ENCODE results near the gene BANF2.

BANF2 gene

GRCh38 chr20:17735959-17736621, 36.3 kb downstream of the BANF2 start:
- DNase-seq (ENCODE audit: low spot score): no peak

- no peak for DNase-seq (ENCODE audit: low spot score)
These were observed 38.4 kb downstream of the BANF2 start for GRCh38 chr20:17738154-17738553.

- no peak for DNase-seq (ENCODE audit: low spot score)
These were observed 41.5 kb downstream of the BANF2 start for GRCh38 chr20:17741220-17741619.

- DNase-seq (ENCODE audit: low spot score): no peak
These were observed 43.0 kb downstream of the BANF2 start for GRCh38 chr20:17742731-17743130.

GRCh38 chr20:17743677-17744076, 43.9 kb downstream of the BANF2 start:
- no peak for DNase-seq (ENCODE audit: low spot score)

- no peak for DNase-seq (ENCODE audit: low spot score)
These were observed 47.7 kb downstream of the BANF2 start for GRCh38 chr20:17747431-17747846.

GRCh38 chr20:17748279-17748678, 48.5 kb downstream of the BANF2 start:
- no peak for DNase-seq (ENCODE audit: low spot score)

GRCh38 chr20:17749626-17749977, 49.8 kb downstream of the BANF2 start:
- no peak for DNase-seq (ENCODE audit: low spot score)

GRCh38 chr20:17749978-17750721, 50.4 kb downstream of the BANF2 start:
- DNase-seq (ENCODE audit: low spot score): no peak

GRCh38 chr20:17750722-17751045, 50.9 kb downstream of the BANF2 start:
- no peak for DNase-seq (ENCODE audit: low spot score)

- DNase-seq (ENCODE audit: low spot score): no peak
These were observed 51.9 kb downstream of the BANF2 start for GRCh38 chr20:17751640-17752039.

- no peak for DNase-seq (ENCODE audit: low spot score)
These were observed 52.7 kb downstream of the BANF2 start for GRCh38 chr20:17752459-17752858.

- no peak for DNase-seq (ENCODE audit: low spot score)
These were observed 53.8 kb downstream of the BANF2 start for GRCh38 chr20:17753516-17753915.

- DNase-seq (ENCODE audit: low spot score): no peak
These were observed 56.8 kb downstream of the BANF2 start for GRCh38 chr20:17756529-17756928.

- DNase-seq (ENCODE audit: low spot score): no peak
These were observed 57.7 kb downstream of the BANF2 start for GRCh38 chr20:17757496-17757895.

- no peak for DNase-seq (ENCODE audit: low spot score)
These were observed 58.2 kb downstream of the BANF2 start for GRCh38 chr20:17758010-17758409.

GRCh38 chr20:17758512-17758911, 58.7 kb downstream of the BANF2 start:
- DNase-seq (ENCODE audit: low spot score): no peak

GRCh38 chr20:17759449-17759848, 59.7 kb downstream of the BANF2 start:
- no peak for DNase-seq (ENCODE audit: low spot score)

GRCh38 chr20:17761604-17762003, 61.8 kb downstream of the BANF2 start:
- DNase-seq (ENCODE audit: low spot score): peak; percentile 49

GRCh38 chr20:17762243-17762872, 62.6 kb downstream of the BANF2 start:
- no peak for DNase-seq (ENCODE audit: low spot score)

GRCh38 chr20:17762873-17763557, 63.2 kb downstream of the BANF2 start:
- DNase-seq (ENCODE audit: low spot score): no peak

GRCh38 chr20:17765017-17765416, 65.3 kb downstream of the BANF2 start:
- DNase-seq (ENCODE audit: low spot score): no peak

GRCh38 chr20:17765584-17765983, 65.8 kb downstream of the BANF2 start:
- no peak for DNase-seq (ENCODE audit: low spot score)
